ENCODE measurements around the gene PACRG. TPM values are rescaled to one million over a fixed set of nuclear protein-coding genes. Genes with fewer than 3 reads are reported as not detected.

PACRG gene
- polyA plus RNA-seq, 1 of the 3 experiments (the other 2 are of a cell fraction), result 0.56 TPM

DNA sequence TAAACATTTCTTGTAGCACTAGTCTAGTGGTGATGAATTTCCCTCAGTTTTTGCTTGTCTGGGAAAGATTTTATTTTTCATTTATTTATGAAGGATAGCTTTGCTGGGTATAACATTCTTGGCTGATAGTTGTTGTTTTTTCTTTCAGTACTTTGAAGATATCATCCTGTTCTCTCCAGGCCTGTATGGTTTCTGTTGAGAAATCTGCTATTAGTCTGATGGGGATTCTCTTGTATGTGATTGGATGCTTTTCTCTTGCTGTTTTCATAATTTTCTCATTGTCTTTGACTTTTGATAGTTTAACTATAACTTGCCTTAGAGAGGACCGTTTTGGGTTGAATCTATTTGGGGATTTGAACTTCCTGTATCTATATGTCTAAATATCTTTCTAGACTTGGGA, 207.1 kb downstream of the PACRG start:
- no peaks in the 10 kb centered on the region for H3K79me2 ChIP-seq (ENCODE audit: insufficient read depth)
- H3K27ac ChIP-seq (ENCODE audit: low read depth in 2 of 2, low read length in 1 of 2), result no peak overlapping the region
- ChIA-PET POLR2A (no interaction called here), CTCF (no interaction called here)
- no peak for DNase-seq
- no peaks in the 10 kb centered on the region for H3F3A ChIP-seq (replicated peaks; ENCODE audit: insufficient read depth)
- H3K9me2 ChIP-seq, result no peaks in the 10 kb centered on the region
- TF ChIP-seq FOXM1 (IDR thresholded peaks at IDR 0.05; ENCODE audit: low read depth) (no peak), CHD2 (IDR thresholded peaks at IDR 0.05; ENCODE audit: low read length, partially characterized antibody) (no peak), SMC3 (IDR thresholded peaks at IDR 0.05; ENCODE audit: low read depth, low read length) (no peak), ELF1 (IDR thresholded peaks at IDR 0.05) (no peak), TAF1 (IDR thresholded peaks at IDR 0.05; ENCODE audit: borderline replicate concordance, low read depth, low read length) (no peak), GATA2 (CRISPR knock-in tag; IDR thresholded peaks at IDR 0.05) (no peak), RAD21 (IDR thresholded peaks at IDR 0.05; ENCODE audit: low read length) (no peak), NFIC (IDR thresholded peaks at IDR 0.05; ENCODE audit: borderline replicate concordance) (no peak), RFX5 (IDR thresholded peaks at IDR 0.05; ENCODE audit: low read length) (no peak)
- TF ChIP-seq, protein P1, sequence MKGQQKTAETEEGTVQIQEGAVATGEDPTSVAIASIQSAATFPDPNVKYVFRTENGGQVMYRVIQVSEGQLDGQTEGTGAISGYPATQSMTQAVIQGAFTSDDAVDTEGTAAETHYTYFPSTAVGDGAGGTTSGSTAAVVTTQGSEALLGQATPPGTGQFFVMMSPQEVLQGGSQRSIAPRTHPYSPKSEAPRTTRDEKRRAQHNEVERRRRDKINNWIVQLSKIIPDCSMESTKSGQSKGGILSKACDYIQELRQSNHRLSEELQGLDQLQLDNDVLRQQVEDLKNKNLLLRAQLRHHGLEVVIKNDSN (IDR thresholded peaks at IDR 0.05; ENCODE audit: borderline replicate concordance, low read depth), result no peak
- TF ChIP-seq, protein P2, sequence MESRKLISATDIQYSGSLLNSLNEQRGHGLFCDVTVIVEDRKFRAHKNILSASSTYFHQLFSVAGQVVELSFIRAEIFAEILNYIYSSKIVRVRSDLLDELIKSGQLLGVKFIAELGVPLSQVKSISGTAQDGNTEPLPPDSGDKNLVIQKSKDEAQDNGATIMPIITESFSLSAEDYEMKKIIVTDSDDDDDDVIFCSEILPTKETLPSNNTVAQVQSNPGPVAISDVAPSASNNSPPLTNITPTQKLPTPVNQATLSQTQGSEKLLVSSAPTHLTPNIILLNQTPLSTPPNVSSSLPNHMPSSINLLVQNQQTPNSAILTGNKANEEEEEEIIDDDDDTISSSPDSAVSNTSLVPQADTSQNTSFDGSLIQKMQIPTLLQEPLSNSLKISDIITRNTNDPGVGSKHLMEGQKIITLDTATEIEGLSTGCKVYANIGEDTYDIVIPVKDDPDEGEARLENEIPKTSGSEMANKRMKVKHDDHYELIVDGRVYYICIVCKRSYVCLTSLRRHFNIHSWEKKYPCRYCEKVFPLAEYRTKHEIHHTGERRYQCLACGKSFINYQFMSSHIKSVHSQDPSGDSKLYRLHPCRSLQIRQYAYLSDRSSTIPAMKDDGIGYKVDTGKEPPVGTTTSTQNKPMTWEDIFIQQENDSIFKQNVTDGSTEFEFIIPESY (IDR thresholded peaks at IDR 0.05; ENCODE audit: borderline replicate concordance, low read depth), result no peak
- WGBS (ENCODE audit: low lambda C conversion rate), result 30% methylated on average over 1 of the region's 1 CpG
- H3K27me3 ChIP-seq (ENCODE audit: insufficient read depth), result no peaks in the 10 kb centered on the region
- no peaks in the 10 kb centered on the region for H4K20me1 ChIP-seq (ENCODE audit: insufficient read depth)
- no peak overlapping the region for H2AFZ ChIP-seq (ENCODE audit: low read depth)
- H3K4me2 ChIP-seq, result no peak overlapping the region
- no peak overlapping the region for H3K9ac ChIP-seq
- no peak overlapping the region for H3K4me3 ChIP-seq (ENCODE audit: low read depth in 2 of 2, low read length in 1 of 2)
- H3K9me3 ChIP-seq, result peaks cover 15% of the 10 kb centered on the region
- H3K4me1 ChIP-seq (ENCODE audit: control insufficient read depth in 1 of 2, insufficient read depth in 2 of 2, low read depth in 1 of 2, low read length in 1 of 2), result no peaks in the 10 kb centered on the region
- no peaks in the 10 kb centered on the region for H3K36me3 ChIP-seq (replicated peaks in 1 of 2; ENCODE audit: control insufficient read depth in 1 of 2, insufficient read depth in 2 of 2, low read length in 1 of 2)

DNA sequence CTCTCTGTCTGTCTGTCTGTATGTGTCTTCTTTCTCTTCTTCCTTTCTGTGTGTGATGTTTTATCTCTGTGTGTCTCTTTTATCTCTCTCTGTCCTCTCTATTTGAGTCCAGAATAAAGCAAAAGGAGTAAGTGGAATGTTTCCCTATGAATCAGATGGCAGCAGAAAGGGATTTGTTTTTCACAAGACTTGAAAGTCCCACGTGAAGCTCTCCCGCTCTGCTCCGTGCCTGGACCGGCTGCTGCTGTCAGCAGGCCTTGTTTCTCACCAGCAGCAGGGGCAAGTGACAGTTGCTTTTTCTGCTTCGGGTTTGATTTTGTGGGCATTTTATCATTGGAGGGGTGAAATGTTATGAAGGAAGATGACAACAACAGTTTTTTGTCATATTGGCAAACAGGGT, 212.7 kb downstream of the PACRG start:
- WGBS (ENCODE audit: low lambda C conversion rate), result 71% methylated on average over 5 of the region's 5 CpGs
- H3K4me1 ChIP-seq (ENCODE audit: control insufficient read depth in 1 of 2, insufficient read depth in 2 of 2, low read depth in 1 of 2, low read length in 1 of 2), result no peaks in the 10 kb centered on the region; a peak in 1 of 4 replicates
- H3K27me3 ChIP-seq (ENCODE audit: insufficient read depth), result no peaks in the 10 kb centered on the region
- no peaks in the 10 kb centered on the region for H3F3A ChIP-seq (replicated peaks; ENCODE audit: insufficient read depth)
- no peak for TF ChIP-seq RXRA (IDR thresholded peaks at IDR 0.05; ENCODE audit: borderline replicate concordance, low read depth)
- no peak for TF ChIP-seq GABPA (IDR thresholded peaks at IDR 0.05; ENCODE audit: low read depth)
- TF ChIP-seq, protein P3, sequence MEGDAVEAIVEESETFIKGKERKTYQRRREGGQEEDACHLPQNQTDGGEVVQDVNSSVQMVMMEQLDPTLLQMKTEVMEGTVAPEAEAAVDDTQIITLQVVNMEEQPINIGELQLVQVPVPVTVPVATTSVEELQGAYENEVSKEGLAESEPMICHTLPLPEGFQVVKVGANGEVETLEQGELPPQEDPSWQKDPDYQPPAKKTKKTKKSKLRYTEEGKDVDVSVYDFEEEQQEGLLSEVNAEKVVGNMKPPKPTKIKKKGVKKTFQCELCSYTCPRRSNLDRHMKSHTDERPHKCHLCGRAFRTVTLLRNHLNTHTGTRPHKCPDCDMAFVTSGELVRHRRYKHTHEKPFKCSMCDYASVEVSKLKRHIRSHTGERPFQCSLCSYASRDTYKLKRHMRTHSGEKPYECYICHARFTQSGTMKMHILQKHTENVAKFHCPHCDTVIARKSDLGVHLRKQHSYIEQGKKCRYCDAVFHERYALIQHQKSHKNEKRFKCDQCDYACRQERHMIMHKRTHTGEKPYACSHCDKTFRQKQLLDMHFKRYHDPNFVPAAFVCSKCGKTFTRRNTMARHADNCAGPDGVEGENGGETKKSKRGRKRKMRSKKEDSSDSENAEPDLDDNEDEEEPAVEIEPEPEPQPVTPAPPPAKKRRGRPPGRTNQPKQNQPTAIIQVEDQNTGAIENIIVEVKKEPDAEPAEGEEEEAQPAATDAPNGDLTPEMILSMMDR (IDR thresholded peaks at IDR 0.05), result no peak
- no peak for TF ChIP-seq FOXM1 (IDR thresholded peaks at IDR 0.05; ENCODE audit: low read depth)
- no peak for TF ChIP-seq POLR2AphosphoS5 (IDR thresholded peaks at IDR 0.05; ENCODE audit: low read depth, low read length)
- TF ChIP-seq RAD21 (IDR thresholded peaks at IDR 0.05; ENCODE audit: low read length), result no peak
- no peak for TF ChIP-seq SMC3 (IDR thresholded peaks at IDR 0.05; ENCODE audit: low read depth, low read length)
- TF ChIP-seq CHD2 (IDR thresholded peaks at IDR 0.05; ENCODE audit: low read length, partially characterized antibody), result no peak
- TF ChIP-seq GATA2 (CRISPR knock-in tag; IDR thresholded peaks at IDR 0.05), result no peak
- TF ChIP-seq NFIC (IDR thresholded peaks at IDR 0.05; ENCODE audit: borderline replicate concordance), result no peak
- no peak for TF ChIP-seq NRF1 (IDR thresholded peaks at IDR 0.05; ENCODE audit: low read depth, low read length)
- no peak for TF ChIP-seq SIN3A (IDR thresholded peaks at IDR 0.05; ENCODE audit: borderline replicate concordance, low read depth, low read length)
- no peak for TF ChIP-seq TCF12 (IDR thresholded peaks at IDR 0.05)
- no peak for TF ChIP-seq ELF1 (IDR thresholded peaks at IDR 0.05)
- H3K27ac ChIP-seq (ENCODE audit: low read depth in 2 of 2, low read length in 1 of 2), result no peak overlapping the region
- POLR2A ChIA-PET, result no interaction called here
- H3K79me2 ChIP-seq (ENCODE audit: insufficient read depth), result no peaks in the 10 kb centered on the region
- no peaks in the 10 kb centered on the region for H3K9me2 ChIP-seq
- H3K9me3 ChIP-seq, result peaks cover 14% of the 10 kb centered on the region
- no peak overlapping the region for H3K4me3 ChIP-seq (ENCODE audit: low read depth in 2 of 2, low read length in 1 of 2)
- H3K36me3 ChIP-seq (replicated peaks in 1 of 2; ENCODE audit: control insufficient read depth in 1 of 2, insufficient read depth in 2 of 2, low read length in 1 of 2), result no peaks in the 10 kb centered on the region
- no peak for DNase-seq
- CTCF ChIA-PET, result no interaction called here
- no peak overlapping the region for H3K9ac ChIP-seq
- H2AFZ ChIP-seq (ENCODE audit: low read depth), result no peak overlapping the region
- H3K4me2 ChIP-seq, result no peak overlapping the region
- H4K20me1 ChIP-seq (ENCODE audit: insufficient read depth), result no peaks in the 10 kb centered on the region
